Measurements from ENCODE around the gene TMPRSS6.

TMPRSS6 gene

GRCh38 chr22:37109242-37109917 lies at the start of gene TMPRSS6:
TMPRSS6 (minus strand) TSS chr22:37109713; CDS start chr22:37103417, 6,296 bp downstream.
- DNase-seq: no peak

GRCh38 chr22:37158963-37159290 lies 49.4 kb upstream of the TMPRSS6 start:
- no peak for DNase-seq

GRCh38 chr22:37157516-37158285 lies 48.2 kb upstream of the TMPRSS6 start:
- peak; percentile 35 for DNase-seq

GRCh38 chr22:37156686-37157435 lies 47.3 kb upstream of the TMPRSS6 start:
- DNase-seq: no peak

- no peak for DNase-seq
These were observed 46.5 kb upstream of the TMPRSS6 start for GRCh38 chr22:37155971-37156370.

- no peak for DNase-seq
These were observed 45.6 kb upstream of the TMPRSS6 start for GRCh38 chr22:37154925-37155712.

- DNase-seq: no peak
These were observed 44.4 kb upstream of the TMPRSS6 start for GRCh38 chr22:37153901-37154300.

- no peak for DNase-seq
These were observed 41.9 kb upstream of the TMPRSS6 start for GRCh38 chr22:37151401-37151800.

GRCh38 chr22:37150701-37151100 lies 41.2 kb upstream of the TMPRSS6 start:
- no peak for DNase-seq

GRCh38 chr22:37148742-37149665 lies 39.5 kb upstream of the TMPRSS6 start:
- no peak for DNase-seq

GRCh38 chr22:37148031-37148651 lies 38.6 kb upstream of the TMPRSS6 start:
- DNase-seq: no peak

- DNase-seq: no peak
These were observed 37.9 kb upstream of the TMPRSS6 start for GRCh38 chr22:37147186-37147990.

GRCh38 chr22:37146507-37147180 lies 37.1 kb upstream of the TMPRSS6 start:
- no peak for DNase-seq

- DNase-seq: no peak
These were observed 36.5 kb upstream of the TMPRSS6 start for GRCh38 chr22:37146051-37146385.

GRCh38 chr22:37145180-37146050 lies 35.9 kb upstream of the TMPRSS6 start:
- no peak for DNase-seq

- no peak for DNase-seq
These were observed 34.7 kb upstream of the TMPRSS6 start for GRCh38 chr22:37144180-37144554.

- no peak for DNase-seq
These were observed 32.5 kb upstream of the TMPRSS6 start for GRCh38 chr22:37141971-37142370.

GRCh38 chr22:37141476-37141875 lies 32.0 kb upstream of the TMPRSS6 start:
- no peak for DNase-seq

Data from fibroblast of skin of right quadriceps (primary cell).